Glomerular visceral epithelial cell (primary cell): Measurements from ENCODE around the gene PTGFRN.
"Not testable (repeated sequence)": the region's sequence is repeated elsewhere in the genome, so short reads cannot be mapped to it uniquely, and the experiment has no call there.

Experiments used
- DNase-seq: peaks from one replicate; pipeline ENCODE4 v3.0.0-alpha.2; 2016; ENCODE audit errors: extremely low spot score

Gene PTGFRN

GRCh38 chr1:116909512-116910378 lies at the start of gene PTGFRN:
Gene PTGFRN, plus strand, starts transcription at chr1:116909916. Its CDS starts 288 bp downstream, at chr1:116910204.
- DNase-seq: peak; percentile 72

- DNase-seq: not testable (repeated sequence)
Measured at GRCh38 chr1:116860167-116860566, 49.5 kb upstream of the PTGFRN start.

DNA sequence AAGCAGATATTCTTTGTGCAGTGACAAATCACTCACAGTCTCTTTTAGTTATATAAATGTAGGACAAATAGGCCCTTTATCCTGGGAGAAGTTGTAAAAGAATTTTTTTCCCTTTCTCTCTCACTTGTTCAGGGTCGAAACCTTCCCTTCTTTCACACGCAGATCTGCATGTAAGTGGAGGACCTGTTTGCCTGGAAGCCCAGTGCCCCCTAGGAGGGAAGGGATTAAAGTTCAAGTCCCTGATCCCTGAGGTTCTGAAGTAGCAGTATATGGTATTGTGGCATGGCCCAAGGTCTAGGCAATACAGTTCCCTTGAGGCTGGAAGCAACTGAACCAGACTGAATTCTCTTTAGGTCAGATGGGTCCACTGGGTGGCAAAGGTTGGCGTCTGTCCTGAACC lies 48.6 kb upstream of the PTGFRN start:
- no peak for DNase-seq

GRCh38 chr1:116863031-116863430 lies 46.7 kb upstream of the PTGFRN start:
- peak; percentile 36 for DNase-seq

- DNase-seq: not testable (repeated sequence)
Measured at GRCh38 chr1:116866478-116866877, 43.2 kb upstream of the PTGFRN start.

DNA sequence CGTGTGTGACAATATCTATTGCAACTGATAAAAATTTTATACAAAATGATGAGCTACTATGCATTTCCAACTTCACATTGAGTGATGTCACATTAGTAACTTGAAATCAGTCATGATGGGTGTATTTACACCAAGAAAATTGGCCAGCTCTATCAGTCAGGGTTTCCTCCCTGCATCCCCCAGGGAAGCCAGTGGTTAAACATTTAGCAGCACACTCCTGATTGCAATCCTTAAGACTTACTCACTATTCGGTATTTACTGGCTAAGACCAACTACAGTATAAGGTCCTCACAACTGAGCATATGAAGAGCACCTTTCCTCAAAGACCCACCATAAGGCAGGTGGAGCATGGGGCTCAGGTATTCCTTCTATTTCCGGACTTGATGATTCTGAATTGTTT lies 41.3 kb upstream of the PTGFRN start:
- peak; percentile 29 for DNase-seq

- no peak for DNase-seq
Measured at GRCh38 chr1:116869611-116870010, 40.1 kb upstream of the PTGFRN start.

GRCh38 chr1:116870300-116870699 lies 39.4 kb upstream of the PTGFRN start:
- no peak for DNase-seq

GRCh38 chr1:116871779-116872146 lies 38.0 kb upstream of the PTGFRN start:
- DNase-seq: no peak

- DNase-seq: no peak
Measured at GRCh38 chr1:116873680-116874271, 35.9 kb upstream of the PTGFRN start.

DNA sequence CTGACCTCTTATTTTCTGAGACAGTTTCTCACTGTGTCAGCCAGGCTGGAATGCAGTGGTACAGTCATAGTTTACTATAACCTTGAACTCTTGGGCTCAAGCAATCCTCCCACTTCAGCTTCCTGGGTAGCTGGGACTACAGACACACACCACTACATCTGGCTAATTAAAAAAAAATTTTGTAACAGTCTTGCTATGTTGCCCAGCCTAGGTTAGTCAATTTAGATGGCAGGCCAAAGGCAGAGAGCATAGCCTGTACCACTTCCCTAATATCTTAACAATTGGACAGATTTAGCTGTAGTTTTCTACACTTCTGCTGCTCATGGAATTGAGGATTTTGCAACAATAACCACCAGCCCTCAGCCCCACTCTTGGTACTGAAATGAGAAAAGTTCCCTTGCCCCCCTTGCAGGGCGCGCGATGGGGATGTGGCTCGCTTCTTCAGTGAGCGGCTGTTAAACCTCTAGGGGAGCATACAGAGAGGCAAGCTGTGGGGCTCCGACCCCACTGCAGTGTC lies 34.9 kb upstream of the PTGFRN start:
- no peak for DNase-seq

GRCh38 chr1:116875391-116875790 lies 34.3 kb upstream of the PTGFRN start:
- DNase-seq: no peak

- DNase-seq: not testable (repeated sequence)
Measured at GRCh38 chr1:116875946-116876345, 33.8 kb upstream of the PTGFRN start.

DNA sequence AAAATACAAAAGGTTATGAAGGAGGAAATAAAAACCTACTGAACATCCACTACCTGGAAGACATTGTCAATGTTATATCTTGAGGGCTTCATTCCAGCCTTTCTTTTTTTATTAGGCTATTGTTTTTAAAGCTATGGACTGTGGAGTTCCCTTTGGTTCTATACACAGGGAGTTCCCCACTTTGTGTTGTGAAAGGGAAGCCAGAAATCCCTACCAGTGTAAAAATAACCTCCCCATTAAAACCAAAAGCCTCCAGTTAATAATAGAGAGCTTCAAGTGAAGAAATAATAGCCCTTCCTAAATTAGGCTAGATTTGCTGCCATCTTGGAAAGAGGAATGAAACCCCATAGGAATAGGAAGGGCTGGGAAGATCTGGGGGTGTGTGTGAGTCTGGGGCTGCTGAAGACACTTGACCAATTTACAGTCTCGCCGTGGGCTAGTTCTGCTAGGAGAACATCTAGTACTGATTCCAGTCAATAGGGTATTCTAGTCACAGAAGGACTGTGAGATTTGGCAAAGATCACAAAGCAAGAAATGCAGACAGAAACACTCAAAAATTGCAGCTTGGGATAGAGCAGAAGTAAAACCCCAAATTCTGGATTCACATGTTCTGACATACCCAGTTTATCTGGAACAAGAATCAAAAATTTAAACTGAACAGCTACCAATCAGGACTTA lies 32.4 kb upstream of the PTGFRN start:
- no peak for DNase-seq

DNA sequence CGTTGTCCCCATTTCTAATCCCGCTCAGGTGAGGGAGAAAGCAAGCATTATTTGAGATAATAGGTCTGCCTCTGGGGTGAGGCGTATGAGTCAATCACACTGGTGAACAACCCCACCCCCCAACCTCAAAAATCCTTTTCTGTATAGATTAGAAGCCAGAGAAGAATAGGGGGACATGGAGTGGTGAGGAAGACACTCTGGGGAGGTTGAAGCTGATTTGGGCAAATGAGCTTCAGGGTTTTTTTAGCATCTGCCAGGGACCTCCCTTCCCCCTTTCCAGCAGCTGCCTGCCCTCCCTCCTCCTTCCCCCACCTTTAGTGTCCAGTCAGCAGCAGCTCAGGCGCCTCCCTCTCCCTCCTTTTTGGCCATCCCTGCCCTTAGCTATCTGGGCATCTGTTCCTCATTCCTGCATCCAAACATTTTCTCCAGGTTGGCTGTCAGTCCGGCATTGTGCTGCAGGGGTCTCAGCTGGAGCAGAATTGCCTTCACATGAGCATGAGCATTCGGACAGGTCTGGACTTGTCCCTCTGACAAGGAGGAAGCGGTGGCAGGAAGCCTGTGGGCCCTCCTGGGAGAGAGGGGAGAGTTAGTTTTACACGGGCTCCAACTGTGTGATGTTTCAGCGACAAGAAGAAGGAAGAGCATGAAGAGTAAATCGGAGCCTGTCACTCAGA lies 30.8 kb upstream of the PTGFRN start:
- peak; percentile 75 for DNase-seq

GRCh38 chr1:116879478-116880133 lies 30.1 kb upstream of the PTGFRN start:
- DNase-seq: no peak

DNA sequence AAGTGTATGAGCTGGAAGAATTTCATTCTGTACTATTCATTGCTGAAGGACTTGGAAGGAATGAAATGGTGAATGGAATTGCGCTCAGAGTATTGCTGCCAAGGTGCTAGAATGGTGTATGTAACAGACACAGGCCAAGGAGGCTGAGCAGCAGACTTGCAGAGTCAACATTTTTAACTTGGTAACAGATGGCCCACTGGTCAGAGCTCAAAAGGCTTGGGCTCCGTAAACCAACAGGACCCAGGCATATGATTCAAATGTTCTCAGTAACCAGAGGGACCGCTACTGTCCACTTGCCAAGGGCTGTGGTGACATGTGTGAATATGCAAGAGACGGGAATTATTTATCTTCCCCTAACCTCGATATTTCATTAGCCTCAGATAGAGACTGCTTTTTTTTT lies 28.8 kb upstream of the PTGFRN start:
- no peak for DNase-seq

- peak; percentile 48 for DNase-seq
Measured at GRCh38 chr1:116881879-116882520, 27.7 kb upstream of the PTGFRN start.

DNA sequence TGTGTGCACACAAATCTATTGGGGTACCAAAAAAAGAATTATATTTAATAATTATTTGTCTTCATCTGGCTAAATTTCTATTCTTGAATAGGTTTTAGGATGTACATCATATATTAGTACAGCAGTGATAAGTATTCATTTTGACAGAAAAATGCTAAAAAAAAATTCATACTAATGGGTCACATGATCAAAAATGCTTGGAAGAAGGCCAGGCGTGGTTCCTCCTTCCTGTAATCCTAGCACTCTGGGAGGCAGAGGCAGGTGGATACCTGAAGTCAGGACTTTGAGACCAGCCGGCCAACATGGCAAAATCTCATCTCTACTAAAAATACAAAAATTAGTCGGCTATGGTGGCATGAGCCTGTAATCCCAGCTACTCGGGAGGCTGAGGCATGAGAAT lies 26.9 kb upstream of the PTGFRN start:
- DNase-seq: no peak

- DNase-seq: peak; percentile 60
Measured at GRCh38 chr1:116886291-116886878, 23.3 kb upstream of the PTGFRN start.

GRCh38 chr1:116887212-116887611 lies 22.5 kb upstream of the PTGFRN start:
- no peak for DNase-seq
